SK-N-SH (cell line): ENCODE measurements around the gene PDE4B. TPM values are rescaled to one million over a fixed set of nuclear protein-coding genes. Genes with fewer than 3 reads are reported as not detected.
"Not testable (repeated sequence)": the region's sequence is repeated elsewhere in the genome, so short reads cannot be mapped to it uniquely, and the experiment has no call there.

Experiments
- CTCF ChIA-PET: fragments of 300-600, 350-600 bp; formaldehyde crosslinking; extraction: SDS; loops from one replicate; lab custom pipeline; 2021; lab: Yijun Ruan, JAX
- POLR2A ChIA-PET: fragments of 350-600 bp; sonication (Branson Sonifier 250); formaldehyde crosslinking; extraction: SDS; loops from one replicate; lab custom pipeline; 2020; ENCODE audit warnings: antibody characterized with exemption, inconsistent platforms; lab: Yijun Ruan, JAX
- DNase-seq: peaks from one replicate; pipeline ENCODE4 v3.0.0; 2012
- H2AFZ ChIP-seq: fragments of 200-600 bp; sonication (generic); 2 replicates; pipeline ENCODE4 v1.8.1; 2016; ENCODE audit warnings: antibody characterized with exemption, mild to moderate bottlenecking, low read depth
- H3F3A ChIP-seq: fragments of 200-600 bp; sonication (generic); replicated peaks from 2 replicates; pipeline ENCODE3; 2016; ENCODE audit warnings: antibody characterized with exemption, mild to moderate bottlenecking; ENCODE audit not compliant: insufficient read depth
- H3K27ac ChIP-seq, 2 experiments: fragments of 200-500 bp in 1 of 2; fragments of 200-600 bp in 1 of 2; sonication (Bioruptor generic) in 1 of 2; sonication (generic), shearing (Covaris generic) in 1 of 2; 2 replicates each; pipeline versions ENCODE4 v1.5.1 to v1.6.1; 2014 to 2016; ENCODE audit warnings: low read depth in 2 of 2, inconsistent platforms in 1 of 2, low read length in 1 of 2, mild to moderate bottlenecking in 1 of 2, mixed read lengths in 1 of 2
- H3K27me3 ChIP-seq: fragments of 200-600 bp; sonication (generic), shearing (Covaris generic); 2 replicates; pipeline ENCODE4 v1.6.1; 2016; ENCODE audit warnings: mixed run types; ENCODE audit not compliant: insufficient read depth
- H3K36me3 ChIP-seq, 2 experiments: fragments of 200-500 bp in 1 of 2; fragments of 200-600 bp in 1 of 2; sonication (Bioruptor generic) in 1 of 2; sonication (generic) in 1 of 2; replicated peaks in 1 of 2; 2 replicates each; pipeline versions ENCODE3 to v1.5.1; 2014 to 2016; ENCODE audit warnings: low read length in 1 of 2, mild to moderate bottlenecking in 1 of 2; ENCODE audit not compliant: insufficient read depth in 2 of 2, control insufficient read depth in 1 of 2
- H3K4me1 ChIP-seq, 2 experiments: fragments of 200-500 bp in 1 of 2; fragments of 200-600 bp in 1 of 2; sonication (Bioruptor generic) in 1 of 2; sonication (generic), shearing (Covaris generic) in 1 of 2; 2 replicates each; pipeline versions ENCODE4 v1.5.1 to v1.6.1; 2014 to 2016; ENCODE audit warnings: low read depth in 1 of 2, low read length in 1 of 2, mixed run types in 1 of 2; ENCODE audit not compliant: insufficient read depth in 2 of 2, control insufficient read depth in 1 of 2
- H3K4me2 ChIP-seq: fragments of 200-600 bp; sonication (generic), shearing (Covaris generic); 2 replicates; pipeline ENCODE4 v1.6.1; 2017; ENCODE audit warnings: mixed run types
- H3K4me3 ChIP-seq, 2 experiments: fragments of 200-500 bp in 1 of 2; fragments of 200-600 bp in 1 of 2; sonication (Bioruptor generic) in 1 of 2; sonication (generic), shearing (Covaris generic) in 1 of 2; 2 replicates each; pipeline versions ENCODE4 v1.5.1 to v1.8.1; 2014 to 2016; ENCODE audit warnings: low read depth in 2 of 2, inconsistent platforms in 1 of 2, low read length in 1 of 2, mild to moderate bottlenecking in 1 of 2, mixed read lengths in 1 of 2, moderate library complexity in 1 of 2
- H3K79me2 ChIP-seq: fragments of 200-600 bp; sonication (generic); 2 replicates; pipeline ENCODE4 v1.8.1; 2017; ENCODE audit warnings: mild to moderate bottlenecking; ENCODE audit not compliant: insufficient read depth
- H3K9ac ChIP-seq: fragments of 200-600 bp; sonication (generic); 2 replicates; pipeline ENCODE4 v1.6.1; 2017; ENCODE audit warnings: mixed run types
- H3K9me2 ChIP-seq: fragments of 200-600 bp; sonication (generic); 2 replicates; pipeline ENCODE4 v1.6.1; 2017; ENCODE audit warnings: mixed run types
- H3K9me3 ChIP-seq: fragments of 200-600 bp; sonication (generic); 2 replicates; pipeline ENCODE4 v1.6.1; 2017; ENCODE audit warnings: mixed run types, mild to moderate bottlenecking, moderate library complexity
- H4K20me1 ChIP-seq: fragments of 200-600 bp; sonication (generic); 2 replicates; pipeline ENCODE4 v1.6.1; 2017; ENCODE audit warnings: mild to moderate bottlenecking, mixed run types; ENCODE audit not compliant: insufficient read depth
- IRF3 ChIP-seq: fragments of 150-350 bp; IDR thresholded peaks from 2 replicates; pipeline ENCODE4 v1.6.1; 2016; ENCODE audit warnings: mild to moderate bottlenecking, low read depth, low read length
- JUND ChIP-seq: IDR thresholded peaks from 2 replicates; pipeline ENCODE4 v1.4.0; 2012
- PBX3 ChIP-seq: IDR thresholded peaks from 2 replicates; pipeline ENCODE4; 2012
- YY1 ChIP-seq: IDR thresholded peaks from 2 replicates; pipeline ENCODE4 v1.4.0; 2012; ENCODE audit warnings: low read depth, mild to moderate bottlenecking
- ZBTB33 ChIP-seq: IDR thresholded peaks from 2 replicates; pipeline ENCODE4 v1.4.0; 2012; ENCODE audit warnings: low read depth, borderline replicate concordance
- WGBS: methylation state at CpG from one replicate; pipeline ENCODE4 v1.1.6; 2017; ENCODE audit warnings: low lambda C conversion rate; 5-methylcytosine and 5-hydroxymethylcytosine counted together
- polyA plus RNA-seq, 3 experiments: library from polyadenylated mRNA; depleted of rRNA; stranded (reverse); fragments of >200 nt; gene quantifications; 2 replicates each; pipeline ENCODE4 v1.2.3, GENCODE V29; 2012

PDE4B gene
- polyA plus RNA-seq, 1 of the 3 experiments (the other 2 are of a cell fraction), result 1.9 TPM

- no peaks in the 10 kb centered on the region; the same call in 1 of the 2 replicates for H3K9me3 ChIP-seq
- POLR2A ChIA-PET, result no interaction called here
- no peaks in the 10 kb centered on the region for H4K20me1 ChIP-seq
- H2AFZ ChIP-seq, result no peak overlapping the region
- no peaks in the 10 kb centered on the region for H3K9me2 ChIP-seq
- no peak overlapping the region for H3K4me3 ChIP-seq
- CTCF ChIA-PET, result interaction anchor here (1.0 kb wide), 1 partner anchor 24 kb away, joined by 4 read pairs; no protein-coding TSS in a partner anchor
- no peak overlapping the region for H3K27ac ChIP-seq
- no peaks in the 10 kb centered on the region for H3K79me2 ChIP-seq
- H3K4me2 ChIP-seq, result no peak overlapping the region
- H3K36me3 ChIP-seq, result no peaks in the 10 kb centered on the region
- H3K27me3 ChIP-seq, result no peaks in the 10 kb centered on the region
- H3K9ac ChIP-seq, result no peak overlapping the region
- 33% methylated on average over 2 of the region's 2 CpGs for WGBS
- TF ChIP-seq YY1 (no peak), PBX3 (no peak), IRF3 (no peak), JUND (no peak)
- no peak for DNase-seq
- H3K4me1 ChIP-seq, result no peaks in the 10 kb centered on the region
- no peaks in the 10 kb centered on the region for H3F3A ChIP-seq
Observed at GRCh38 chr1:65850281-65850680, 57.6 kb downstream of the PDE4B start.

- 51% methylated on average over 3 of the region's 3 CpGs for WGBS
- CTCF ChIA-PET, H3K9ac ChIP-seq, H3K4me3 ChIP-seq, DNase-seq, H3K9me2 ChIP-seq, H4K20me1 ChIP-seq, H3K79me2 ChIP-seq, H3K4me1 ChIP-seq, H3K4me2 ChIP-seq, H3K36me3 ChIP-seq, H2AFZ ChIP-seq, H3K27me3 ChIP-seq, H3K27ac ChIP-seq, H3K9me3 ChIP-seq, H3F3A ChIP-seq, POLR2A ChIA-PET: not testable (repeated sequence)
Observed at GRCh38 chr1:65856591-65856990, 63.9 kb downstream of the PDE4B start.

- Histone ChIP-seq H3K4me1 (no peaks in the 10 kb centered on the region), H3K36me3 (no peaks in the 10 kb centered on the region), H3K9ac (no peak overlapping the region), H3K27me3 (no peaks in the 10 kb centered on the region), H3K79me2 (no peaks in the 10 kb centered on the region), H2AFZ (no peak overlapping the region), H3F3A (no peaks in the 10 kb centered on the region), H3K9me2 (no peaks in the 10 kb centered on the region), H3K4me2 (no peak overlapping the region), H4K20me1 (no peaks in the 10 kb centered on the region), H3K9me3 (no peaks in the 10 kb centered on the region), H3K4me3 (no peak overlapping the region), H3K27ac (no peak overlapping the region)
- ChIA-PET POLR2A (no interaction called here), CTCF (interaction anchor here (1.3 kb wide), 1 partner anchor 23 kb away, joined by 3 read pairs; no protein-coding TSS in a partner anchor)
- WGBS, result 82% methylated on average over 1 of the region's 1 CpG
- no peak for DNase-seq
- TF ChIP-seq JUND (no peak), ZBTB33 (no peak)
Observed at GRCh38 chr1:65866439-65866838, 73.7 kb downstream of the PDE4B start.
